Measurements from ENCODE around the gene CCDC137.
"Not testable (repeated sequence)": the region's sequence is repeated elsewhere in the genome, so short reads cannot be mapped to it uniquely, and the experiment has no call there.

CCDC137 gene

GRCh38 chr17:81666342-81667191 lies at the start of gene CCDC137, which contains the start of gene OXLD1:
Gene CCDC137, plus strand, starts transcription at chr17:81666737. Its CDS starts 30 bp downstream, at chr17:81666767.
Gene OXLD1, minus strand, starts transcription at chr17:81666605. Its CDS starts 28 bp downstream, at chr17:81666577.
- peak; percentile 97 for DNase-seq

- no peak for DNase-seq
Measured at GRCh38 chr17:81616877-81617276, 49.7 kb upstream of the CCDC137 start.

- DNase-seq: not testable (repeated sequence)
Measured at GRCh38 chr17:81618307-81618706, 48.2 kb upstream of the CCDC137 start.

GRCh38 chr17:81621494-81622130 lies 44.9 kb upstream of the CCDC137 start:
- no peak for DNase-seq

GRCh38 chr17:81630274-81630673 lies 36.3 kb upstream of the CCDC137 start:
- no peak for DNase-seq

GRCh38 chr17:81631482-81631881 lies 35.1 kb upstream of the CCDC137 start:
- no peak for DNase-seq

- DNase-seq: no peak
Measured at GRCh38 chr17:81635431-81635830, 31.1 kb upstream of the CCDC137 start.

- peak; percentile 18 for DNase-seq
Measured at GRCh38 chr17:81635973-81636504, 30.5 kb upstream of the CCDC137 start.

- peak; percentile 89 for DNase-seq
Measured at GRCh38 chr17:81636505-81637288, 29.8 kb upstream of the CCDC137 start, which contains the start of the genes NPLOC4 and TSPAN10. Gene NPLOC4, minus strand, starts transcription at chr17:81637112. Its CDS starts 182 bp downstream, at chr17:81636930. Gene TSPAN10, plus strand, starts transcription at chr17:81637196. Its CDS starts 5,217 bp downstream, at chr17:81642413.

- no peak for DNase-seq
Measured at GRCh38 chr17:81638683-81639082, 27.9 kb upstream of the CCDC137 start.

- DNase-seq: no peak
Measured at GRCh38 chr17:81640011-81640410, 26.5 kb upstream of the CCDC137 start.

- no peak for DNase-seq
Measured at GRCh38 chr17:81641825-81642489, 24.6 kb upstream of the CCDC137 start.

GRCh38 chr17:81644496-81644895 lies 22.0 kb upstream of the CCDC137 start:
- no peak for DNase-seq

- no peak for DNase-seq
Measured at GRCh38 chr17:81644976-81645952, 21.3 kb upstream of the CCDC137 start.

GRCh38 chr17:81646869-81647600 lies 19.5 kb upstream of the CCDC137 start:
- no peak for DNase-seq

GRCh38 chr17:81647640-81648012 lies 18.9 kb upstream of the CCDC137 start:
- no peak for DNase-seq

- no peak for DNase-seq
Measured at GRCh38 chr17:81648013-81648706, 18.4 kb upstream of the CCDC137 start.

- DNase-seq: no peak
Measured at GRCh38 chr17:81648707-81649085, 17.8 kb upstream of the CCDC137 start.

GRCh38 chr17:81650951-81651350 lies 15.6 kb upstream of the CCDC137 start:
- DNase-seq: no peak

GRCh38 chr17:81651692-81652091 lies 14.8 kb upstream of the CCDC137 start:
- DNase-seq: no peak
